ENCODE results near the gene GRM1. TPM values are rescaled to one million over a fixed set of nuclear protein-coding genes. Genes with fewer than 3 reads are reported as not detected.

Gene GRM1
- total and polyA plus RNA-seq, 9 of the 15 experiments (the other 6 are each of a cell fraction or from before 2014, with no cell fraction given): not detected

GRCh38 chr6:146388736-146389364 is 360.0 kb downstream of the GRM1 start:
- 0% methylated on average over 3 of the region's 3 CpGs for WGBS (ENCODE audit: insufficient coverage, low coverage, missing lambda C conversion rate)
- POLR2A ChIA-PET: no interaction called here
- no peak for DNase-seq (ENCODE audit: extremely low read depth in 1 of 4, low spot score in 3 of 4)
- H3K4me3 ChIP-seq: no peak overlapping the region
- CTCF ChIA-PET (ENCODE audit: low intra/inter-chr PET ratio): no interaction called here
- no peaks in the 10 kb centered on the region for H3K27me3 ChIP-seq (ENCODE audit: control insufficient read depth in 2 of 2, insufficient read depth in 2 of 2, low read length in 2 of 2)
- no peak overlapping the region for H3K9ac ChIP-seq (ENCODE audit: insufficient read depth in 1 of 2, low read depth in 2 of 2, low read length in 2 of 2)
- no peaks in the 10 kb centered on the region for H3K4me1 ChIP-seq (replicated peaks in 1 of 2; ENCODE audit: control insufficient read depth in 2 of 2, insufficient read depth in 2 of 2, low read length in 2 of 2)
- H3K4me2 ChIP-seq (ENCODE audit: insufficient read depth, low read length): no peak overlapping the region
- no peaks in the 10 kb centered on the region for H3K9me1 ChIP-seq (ENCODE audit: control insufficient read depth, insufficient read depth, low read length)
- H3K79me2 ChIP-seq (ENCODE audit: control insufficient read depth, insufficient read depth, low read length): no peaks in the 10 kb centered on the region
- no peaks in the 10 kb centered on the region for H3K9me3 ChIP-seq (replicated peaks; ENCODE audit: control insufficient read depth, insufficient read depth, low read depth, low read length)
- no peak overlapping the region for H3K27ac ChIP-seq (ENCODE audit: extremely low read depth, low read depth, low read length)
- in situ Hi-C loops (cut with MboI): no loop called here
- no peaks in the 10 kb centered on the region for H3K36me3 ChIP-seq (ENCODE audit: control insufficient read depth, insufficient read depth, low read length)
- intact Hi-C loops (cut with micrococcal nuclease): no loop called here
- ATAC-seq: no peak
- BruUV-seq (replicated peaks): no TSS peak
- no peak overlapping the region for H2AFZ ChIP-seq (ENCODE audit: low read depth, low read length)
- no peak for FAIRE-seq
- no peaks in the 10 kb centered on the region for H4K20me1 ChIP-seq (replicated peaks; ENCODE audit: control insufficient read depth, insufficient read depth, low read length)
- TF ChIP-seq ZNF197 (CRISPR knock-in tag; IDR thresholded peaks at IDR 0.05; ENCODE audit: low read depth) (no peak), ZNF311 (CRISPR knock-in tag; IDR thresholded peaks at IDR 0.05) (no peak), ZNF707 (CRISPR knock-in tag; conservative IDR thresholded peaks at IDR 0.05) (no peak), ZNF717 (CRISPR knock-in tag; IDR thresholded peaks at IDR 0.05) (no peak), CBX3 (IDR thresholded peaks at IDR 0.05; ENCODE audit: borderline replicate concordance in 1 of 2, low read length in 2 of 2) (no peak), LCOR (CRISPR knock-in tag; IDR thresholded peaks at IDR 0.05) (no peak), ZNF318 (IDR thresholded peaks at IDR 0.05; ENCODE audit: borderline replicate concordance in 1 of 2, low read depth in 1 of 2) (no peak), ZNF655 (CRISPR knock-in tag; IDR thresholded peaks at IDR 0.05) (no peak)
- TF ChIP-seq, protein P1, sequence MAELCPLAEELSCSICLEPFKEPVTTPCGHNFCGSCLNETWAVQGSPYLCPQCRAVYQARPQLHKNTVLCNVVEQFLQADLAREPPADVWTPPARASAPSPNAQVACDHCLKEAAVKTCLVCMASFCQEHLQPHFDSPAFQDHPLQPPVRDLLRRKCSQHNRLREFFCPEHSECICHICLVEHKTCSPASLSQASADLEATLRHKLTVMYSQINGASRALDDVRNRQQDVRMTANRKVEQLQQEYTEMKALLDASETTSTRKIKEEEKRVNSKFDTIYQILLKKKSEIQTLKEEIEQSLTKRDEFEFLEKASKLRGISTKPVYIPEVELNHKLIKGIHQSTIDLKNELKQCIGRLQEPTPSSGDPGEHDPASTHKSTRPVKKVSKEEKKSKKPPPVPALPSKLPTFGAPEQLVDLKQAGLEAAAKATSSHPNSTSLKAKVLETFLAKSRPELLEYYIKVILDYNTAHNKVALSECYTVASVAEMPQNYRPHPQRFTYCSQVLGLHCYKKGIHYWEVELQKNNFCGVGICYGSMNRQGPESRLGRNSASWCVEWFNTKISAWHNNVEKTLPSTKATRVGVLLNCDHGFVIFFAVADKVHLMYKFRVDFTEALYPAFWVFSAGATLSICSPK (IDR thresholded peaks at IDR 0.05; ENCODE audit: borderline replicate concordance): no peak
